Vagina (tissue), 1 donor: ENCODE results near the gene GHDC. TPM values are rescaled to one million over a fixed set of nuclear protein-coding genes. Genes with fewer than 3 reads are reported as not detected.

Source experiments
- total RNA-seq: library from RNA; depleted of rRNA; stranded (reverse); fragments of >200 nt; gene quantifications from one replicate; pipeline ENCODE4 v1.2.3, GENCODE V29; 2016

Gene GHDC
- total RNA-seq, 1 donor from 2014 or later = 35.1 TPM

Other genes with a start within 250 kb of the GHDC start
- gene CNP, start 227.7 kb downstream of the GHDC start, total RNA-seq = 54.0 TPM
- 60.2 TPM for gene DNAJC7, start 177.1 kb downstream of the GHDC start, total RNA-seq
- gene NKIRAS2, start 174.4 kb downstream of the GHDC start, total RNA-seq = 28.7 TPM
- gene C17orf113, start 143.9 kb downstream of the GHDC start, total RNA-seq = 0.49 TPM
- 0.49 TPM for gene ZNF385C, start 96.0 kb downstream of the GHDC start, total RNA-seq
- gene DHX58, start 81.8 kb downstream of the GHDC start, total RNA-seq = 8.1 TPM
- 63.1 TPM for gene KAT2A, start 73.1 kb downstream of the GHDC start, total RNA-seq
- gene HSPB9, start 71.7 kb downstream of the GHDC start, total RNA-seq = 1.2 TPM
- gene RAB5C, start 39.5 kb downstream of the GHDC start, total RNA-seq = 111 TPM
- gene KCNH4, start 13.4 kb downstream of the GHDC start, total RNA-seq = not detected
- gene HCRT, start 9.0 kb downstream of the GHDC start, total RNA-seq = not detected
- gene STAT5B, start 81.9 kb upstream of the GHDC start, total RNA-seq = 74.6 TPM
- gene STAT5A, start 94.0 kb upstream of the GHDC start, total RNA-seq = 38.3 TPM
- gene STAT3, start 193.9 kb upstream of the GHDC start, total RNA-seq = 210 TPM
- 268 TPM for gene CAVIN1, start 228.8 kb upstream of the GHDC start, total RNA-seq